Measurements from ENCODE around the gene SLC26A11. TPM values are rescaled to one million over a fixed set of nuclear protein-coding genes. Genes with fewer than 3 reads are reported as not detected.
"Not testable (repeated sequence)": the region's sequence is repeated elsewhere in the genome, so short reads cannot be mapped to it uniquely, and the experiment has no call there.

Gene SLC26A11
- total RNA-seq, 2 donors from 2014 or later = 6.4 to 6.6 TPM

- intact Hi-C loops (cut with DNase I) = no loop called here
- DNase-seq (no peak), ATAC-seq (no peak)
Measured at GRCh38 chr17:80256034-80256350, 35.8 kb downstream of the SLC26A11 start.

GRCh38 chr17:80257716-80258213, 37.5 kb downstream of the SLC26A11 start:
- no peak for ATAC-seq
- intact Hi-C loops (cut with DNase I) = no loop called here

GRCh38 chr17:80258296-80258695, 38.1 kb downstream of the SLC26A11 start:
- DNase-seq; ATAC-seq; intact Hi-C loops (cut with DNase I): not testable (repeated sequence)

More at GRCh38 chr17:80257716-80258213, 37.5 kb downstream of the SLC26A11 start:
- no peak for DNase-seq

GRCh38 chr17:80259457-80260068, 39.3 kb downstream of the SLC26A11 start:
- intact Hi-C loops (cut with DNase I) = no loop called here
- ATAC-seq (no peak), DNase-seq (no peak)

GRCh38 chr17:80260069-80260535, 39.9 kb downstream of the SLC26A11 start:
- ATAC-seq (peak; percentile 79 to 81), DNase-seq (peak; percentile 82)
- intact Hi-C loops (cut with DNase I) = no loop called here

GRCh38 chr17:80260791-80261158, 40.5 kb downstream of the SLC26A11 start, which contains the start of gene RNF213:
Gene RNF213, plus strand, starts transcription at chr17:80260852. Its CDS starts 2,830 bp downstream, at chr17:80263682.
- DNase-seq = peak; percentile 60
- intact Hi-C loops (cut with DNase I) = no loop called here
- peak; percentile 51 to 65 for ATAC-seq

- ATAC-seq = peak; percentile 35 to 43
- DNase-seq = peak; percentile 62
- intact Hi-C loops (cut with DNase I) = no loop called here
Measured at GRCh38 chr17:80261159-80261894, 41.1 kb downstream of the SLC26A11 start.

- intact Hi-C loops (cut with DNase I) = no loop called here
Measured at GRCh38 chr17:80261895-80262279, 41.7 kb downstream of the SLC26A11 start.

GRCh38 chr17:80262291-80262690, 42.1 kb downstream of the SLC26A11 start:
- DNase-seq (no peak), ATAC-seq (no peak)
- intact Hi-C loops (cut with DNase I) = no loop called here

More at GRCh38 chr17:80261895-80262279, 41.7 kb downstream of the SLC26A11 start:
- ATAC-seq (no peak), DNase-seq (no peak)

GRCh38 chr17:80262775-80263244, 42.6 kb downstream of the SLC26A11 start:
- DNase-seq = no peak
- intact Hi-C loops (cut with DNase I) = no loop called here
- no peak for ATAC-seq

- ATAC-seq (peak; percentile 45 to 62), DNase-seq (peak; percentile 90)
- intact Hi-C loops (cut with DNase I) = no loop called here
Measured at GRCh38 chr17:80263253-80264204, 43.3 kb downstream of the SLC26A11 start.

- DNase-seq (no peak), ATAC-seq (no peak)
- intact Hi-C loops (cut with DNase I) = no loop called here
Measured at GRCh38 chr17:80264205-80265075, 44.2 kb downstream of the SLC26A11 start.

GRCh38 chr17:80265205-80266068, 45.2 kb downstream of the SLC26A11 start:
- intact Hi-C loops (cut with DNase I) = no loop called here
- DNase-seq (no peak), ATAC-seq (no peak)

GRCh38 chr17:80267391-80267790, 47.2 kb downstream of the SLC26A11 start:
- intact Hi-C loops (cut with DNase I) = no loop called here
- DNase-seq (no peak), ATAC-seq (no peak)

GRCh38 chr17:80268427-80268826, 48.2 kb downstream of the SLC26A11 start:
- intact Hi-C loops (cut with DNase I) = no loop called here
- ATAC-seq = no peak

GRCh38 chr17:80269405-80269807, 49.2 kb downstream of the SLC26A11 start:
- intact Hi-C loops (cut with DNase I) = no loop called here
- DNase-seq = no peak

More at GRCh38 chr17:80268427-80268826, 48.2 kb downstream of the SLC26A11 start:
- no peak for DNase-seq

GRCh38 chr17:80270104-80270503, 49.9 kb downstream of the SLC26A11 start:
- DNase-seq = no peak
- intact Hi-C loops (cut with DNase I) = no loop called here

More at GRCh38 chr17:80269405-80269807, 49.2 kb downstream of the SLC26A11 start:
- ATAC-seq = no peak

More at GRCh38 chr17:80270104-80270503, 49.9 kb downstream of the SLC26A11 start:
- no peak for ATAC-seq

All from left cardiac atrium (tissue), 4 donors.